Tibial nerve (tissue), 4 donors: ENCODE measurements around the gene OSBPL10.

ENCODE experiments used
- EP300 ChIP-seq, 2 donors: sonication (generic); formaldehyde crosslinking; IDR thresholded peaks; one replicate each; pipeline ENCODE4 v1.6.1; 2017; ENCODE audit warnings: antibody characterized with exemption in 2 of 2, mild to moderate bottlenecking in 1 of 2
- POLR2A ChIP-seq, 2 donors: fragments of 450-650 bp; IDR thresholded peaks; one replicate each; pipeline ENCODE4 v1.6.1; 2017; ENCODE audit warnings: antibody characterized with exemption in 2 of 2, mild to moderate bottlenecking in 2 of 2, moderate library complexity in 2 of 2
- TF ChIP-seq, protein P1 (sequence below), 5 experiments: fragments of 200-600 bp in 3 of 5; fragments of 450-650 bp in 2 of 5; sonication (generic) in 3 of 5; IDR thresholded peaks; one replicate each; pipeline ENCODE4 v1.5.1; 2016 to 2019; ENCODE audit warnings: antibody characterized with exemption in 5 of 5, mild to moderate bottlenecking in 3 of 5, moderate library complexity in 2 of 5

DNA sequence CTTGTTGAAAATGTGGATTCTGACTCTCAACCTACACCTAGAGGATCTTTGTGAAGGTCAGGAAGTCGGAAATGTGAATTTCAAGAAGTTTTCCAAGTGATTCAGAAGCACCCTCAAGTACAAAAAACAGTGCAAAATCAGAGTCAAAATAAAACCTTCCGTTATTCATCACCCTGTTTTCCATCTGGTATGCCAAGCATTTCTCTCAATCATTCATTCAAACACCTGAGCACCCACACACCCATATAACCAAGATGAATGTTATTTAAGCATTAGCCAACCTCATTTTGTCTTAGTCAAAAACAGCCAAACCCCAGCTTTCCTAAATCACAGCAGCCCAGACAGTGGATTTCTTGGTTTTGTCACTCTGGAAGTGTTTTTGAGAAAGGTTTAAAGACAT is 91.1 kb downstream of the OSBPL10 start:
- TF ChIP-seq POLR2A (IDR thresholded peaks at IDR 0.05) = no peak
- TF ChIP-seq, protein P1, sequence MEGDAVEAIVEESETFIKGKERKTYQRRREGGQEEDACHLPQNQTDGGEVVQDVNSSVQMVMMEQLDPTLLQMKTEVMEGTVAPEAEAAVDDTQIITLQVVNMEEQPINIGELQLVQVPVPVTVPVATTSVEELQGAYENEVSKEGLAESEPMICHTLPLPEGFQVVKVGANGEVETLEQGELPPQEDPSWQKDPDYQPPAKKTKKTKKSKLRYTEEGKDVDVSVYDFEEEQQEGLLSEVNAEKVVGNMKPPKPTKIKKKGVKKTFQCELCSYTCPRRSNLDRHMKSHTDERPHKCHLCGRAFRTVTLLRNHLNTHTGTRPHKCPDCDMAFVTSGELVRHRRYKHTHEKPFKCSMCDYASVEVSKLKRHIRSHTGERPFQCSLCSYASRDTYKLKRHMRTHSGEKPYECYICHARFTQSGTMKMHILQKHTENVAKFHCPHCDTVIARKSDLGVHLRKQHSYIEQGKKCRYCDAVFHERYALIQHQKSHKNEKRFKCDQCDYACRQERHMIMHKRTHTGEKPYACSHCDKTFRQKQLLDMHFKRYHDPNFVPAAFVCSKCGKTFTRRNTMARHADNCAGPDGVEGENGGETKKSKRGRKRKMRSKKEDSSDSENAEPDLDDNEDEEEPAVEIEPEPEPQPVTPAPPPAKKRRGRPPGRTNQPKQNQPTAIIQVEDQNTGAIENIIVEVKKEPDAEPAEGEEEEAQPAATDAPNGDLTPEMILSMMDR (IDR thresholded peaks at IDR 0.05) = no peak
- no peak for TF ChIP-seq EP300 (IDR thresholded peaks at IDR 0.05)
